ENCODE measurements around the gene SPTSSA. TPM values are rescaled to one million over a fixed set of nuclear protein-coding genes. Genes with fewer than 3 reads are reported as not detected.
"Not testable (repeated sequence)": the region's sequence is repeated elsewhere in the genome, so short reads cannot be mapped to it uniquely, and the experiment has no call there.

Gene SPTSSA
- 100 to 1,000 TPM in 1 of 6 donors, 10 to 100 TPM in 5; 22.5 to 106 (median 42.1) TPM for total RNA-seq

- peak within 1 kb of the TSS; percentile 89 to 95 (median 92) for H3K27ac ChIP-seq
- ATAC-seq (ENCODE audit: low FRiP score in 2 of 2) (peak; percentile 95 to 98), DNase-seq (peak; percentile 95 to 99)
- peaks cover 8 to 28% (median 21%) of the 10 kb centered on the region in 4 donors for H3K4me1 ChIP-seq
- peak within 1 kb of the TSS; percentile 66 to 89 (median 85) for H3K4me3 ChIP-seq
- 2 to 4% methylated on average over 15 of the region's 82 CpGs for WGBS, 2 donors
- TF ChIP-seq CTCF (IDR thresholded peaks at IDR 0.05) (peak in 1 of 6 experiments; percentile 8), POLR2A (IDR thresholded peaks at IDR 0.05) (peak in 3 of 4 donors; percentile 88 to 97 (median 95)), POLR2AphosphoS5 (IDR thresholded peaks at IDR 0.05) (peak; percentile 83 to 96), EP300 (IDR thresholded peaks at IDR 0.05) (no peak)
- no peaks in the 10 kb centered on the region for H3K27me3 ChIP-seq
- H3K9me3 ChIP-seq: no peaks in the 10 kb centered on the region
- H3K36me3 ChIP-seq: no peaks in the 10 kb centered on the region
Observed at GRCh38 chr14:34462132-34462893, at the start of gene SPTSSA. TSS of gene SPTSSA (minus strand) at chr14:34462240. CDS start at chr14:34462207, 33 bp downstream.

- DNase-seq: no peak
- H3K9me3 ChIP-seq: no peaks in the 10 kb centered on the region
Observed at GRCh38 chr14:34507884-34508283, 45.8 kb upstream of the SPTSSA start.

GRCh38 chr14:34507459-34507858 lies 45.4 kb upstream of the SPTSSA start:
- TF ChIP-seq EP300 (IDR thresholded peaks at IDR 0.05): no peak
- TF ChIP-seq POLR2A (IDR thresholded peaks at IDR 0.05): no peak
- H3K4me1 ChIP-seq: no peaks in the 10 kb centered on the region
- ATAC-seq (ENCODE audit: low FRiP score in 2 of 2): no peak
- H3K27ac ChIP-seq: no peak overlapping the region
- no peak overlapping the region for H3K4me3 ChIP-seq
- 83 to 86% methylated on average over 9 of the region's 9 CpGs for WGBS, 2 donors
- H3K27me3 ChIP-seq: no peaks in the 10 kb centered on the region
- H3K9me3 ChIP-seq: no peaks in the 10 kb centered on the region
- H3K36me3 ChIP-seq: no peaks in the 10 kb centered on the region
- DNase-seq: no peak

More at GRCh38 chr14:34507884-34508283, 45.8 kb upstream of the SPTSSA start:
- ATAC-seq (ENCODE audit: low FRiP score in 2 of 2): no peak
- 96 to 97% methylated on average over 10 to 11 of the region's 11 CpGs for WGBS, 2 donors
- TF ChIP-seq POLR2A (IDR thresholded peaks at IDR 0.05): no peak
- no peak for TF ChIP-seq POLR2AphosphoS5 (IDR thresholded peaks at IDR 0.05)
- no peaks in the 10 kb centered on the region for H3K27me3 ChIP-seq
- no peaks in the 10 kb centered on the region for H3K36me3 ChIP-seq
- H3K27ac ChIP-seq: no peak overlapping the region
- H3K4me1 ChIP-seq: no peaks in the 10 kb centered on the region
- H3K4me3 ChIP-seq: no peak overlapping the region

GRCh38 chr14:34505124-34505491 lies 43.1 kb upstream of the SPTSSA start:
- not testable (repeated sequence) for ATAC-seq (ENCODE audit: low FRiP score in 2 of 2); H3K9me3 ChIP-seq; DNase-seq; H3K4me3 ChIP-seq; H3K27ac ChIP-seq; H3K36me3 ChIP-seq; H3K27me3 ChIP-seq; H3K4me1 ChIP-seq
- WGBS, 2 donors: 76 to 91% methylated on average over 5 of the region's 5 CpGs

GRCh38 chr14:34504027-34504426 lies 42.0 kb upstream of the SPTSSA start:
- H3K9me3 ChIP-seq; H3K27me3 ChIP-seq; H3K36me3 ChIP-seq; ATAC-seq (ENCODE audit: low FRiP score in 2 of 2); H3K4me1 ChIP-seq; H3K4me3 ChIP-seq; DNase-seq; H3K27ac ChIP-seq: not testable (repeated sequence)
- 82 to 86% methylated on average over 9 of the region's 9 CpGs for WGBS, 2 donors

GRCh38 chr14:34502545-34503225 lies 40.6 kb upstream of the SPTSSA start:
- H3K27ac ChIP-seq: no peak overlapping the region
- no peak for DNase-seq
- no peaks in the 10 kb centered on the region for H3K36me3 ChIP-seq
- WGBS, 2 donors: 51 to 73% methylated on average over 2 of the region's 2 CpGs
- TF ChIP-seq EP300 (IDR thresholded peaks at IDR 0.05): no peak
- no peak for TF ChIP-seq POLR2AphosphoS5 (IDR thresholded peaks at IDR 0.05)
- H3K4me3 ChIP-seq: no peak overlapping the region
- H3K27me3 ChIP-seq: no peaks in the 10 kb centered on the region
- no peak for ATAC-seq (ENCODE audit: low FRiP score in 2 of 2)
- no peaks in the 10 kb centered on the region for H3K4me1 ChIP-seq
- H3K9me3 ChIP-seq: no peaks in the 10 kb centered on the region

- Histone ChIP-seq H3K27ac (no peak overlapping the region), H3K27me3 (no peaks in the 10 kb centered on the region), H3K36me3 (no peaks in the 10 kb centered on the region), H3K9me3 (no peaks in the 10 kb centered on the region), H3K4me1 (peaks cover 0 to 1% (median 0%) of the 10 kb centered on the region in 4 donors), H3K4me3 (no peak overlapping the region)
- WGBS, 2 donors: 83 to 92% methylated on average over 2 of the region's 2 CpGs
- DNase-seq (no peak), ATAC-seq (ENCODE audit: low FRiP score in 2 of 2) (no peak)
- TF ChIP-seq EP300 (IDR thresholded peaks at IDR 0.05) (no peak), POLR2A (IDR thresholded peaks at IDR 0.05) (no peak), CTCF (IDR thresholded peaks at IDR 0.05) (no peak), POLR2AphosphoS5 (IDR thresholded peaks at IDR 0.05) (no peak)
Observed at GRCh38 chr14:34502001-34502400, 40.0 kb upstream of the SPTSSA start.
